Mesenchymal stem cell (in vitro differentiated cells and primary cell): ENCODE measurements around the gene SEC24C.
A peak's percentile ranks its signal among the peaks of the same experiment; 100 is the strongest.

Experiments used
- DNase-seq: peaks from one replicate; pipeline ENCODE4 v3.0.0-alpha.2; 2013
- H2AFZ ChIP-seq: one replicate; pipeline ENCODE4 v1.6.1; 2013; ENCODE audit warnings: low read depth, mild to moderate bottlenecking, control low read depth, inconsistent platforms, low read length, moderate library complexity
- H2AK5ac ChIP-seq: 2 replicates; pipeline ENCODE4 v1.6.1; 2013; ENCODE audit warnings: low read length, moderate library complexity, mild to moderate bottlenecking, inconsistent platforms; ENCODE audit not compliant: severe bottlenecking
- H2BK120ac ChIP-seq: one replicate; pipeline ENCODE4 v1.6.1; 2013; ENCODE audit warnings: low read depth, mild to moderate bottlenecking, inconsistent platforms, low read length, moderate library complexity
- H2BK12ac ChIP-seq, 2 experiments: one replicate each; pipeline ENCODE4 v1.6.1; 2013; ENCODE audit warnings: inconsistent platforms in 2 of 2, low read length in 2 of 2, mild to moderate bottlenecking in 2 of 2, moderate library complexity in 2 of 2, control low read depth in 1 of 2
- H2BK15ac ChIP-seq: one replicate; pipeline ENCODE4 v1.6.1; 2013; ENCODE audit warnings: mild to moderate bottlenecking, low read depth, inconsistent platforms; ENCODE audit not compliant: poor library complexity, severe bottlenecking
- H2BK5ac ChIP-seq: 2 replicates; pipeline ENCODE4 v1.6.1; 2013; ENCODE audit warnings: low read depth, mild to moderate bottlenecking, low read length, control low read depth, inconsistent platforms; ENCODE audit not compliant: poor library complexity, severe bottlenecking
- H3K14ac ChIP-seq, 2 experiments: one replicate each; pipeline ENCODE4 v1.6.1; 2013; ENCODE audit warnings: inconsistent platforms in 2 of 2, low read length in 2 of 2, control low read depth in 1 of 2, mild to moderate bottlenecking in 1 of 2, moderate library complexity in 1 of 2
- H3K18ac ChIP-seq, 2 experiments: one replicate each; pipeline ENCODE4 v1.6.1; 2013; ENCODE audit warnings: inconsistent platforms in 2 of 2, low read length in 2 of 2, control low read depth in 1 of 2, low read depth in 1 of 2, mild to moderate bottlenecking in 1 of 2
- H3K23ac ChIP-seq, 2 experiments: one replicate each; pipeline ENCODE4 v1.6.1; 2013; ENCODE audit warnings: inconsistent platforms in 2 of 2, low read length in 2 of 2, mild to moderate bottlenecking in 2 of 2, moderate library complexity in 2 of 2, control low read depth in 1 of 2
- H3K27ac ChIP-seq: 2 replicates; pipeline ENCODE4 v1.5.1; 2013; ENCODE audit warnings: mild to moderate bottlenecking, moderate library complexity, low read length, control low read depth, inconsistent platforms; ENCODE audit not compliant: poor library complexity, severe bottlenecking
- H3K27me3 ChIP-seq, 2 experiments: 2 replicates each; pipeline versions ENCODE4 v1.6.1 to v1.7.0; 2013; ENCODE audit warnings: low read length in 2 of 2, mild to moderate bottlenecking in 2 of 2, moderate library complexity in 2 of 2, control low read depth in 1 of 2, inconsistent platforms in 1 of 2; ENCODE audit not compliant: control insufficient read depth in 1 of 2, insufficient read depth in 1 of 2
- H3K36me3 ChIP-seq, 2 experiments: 2 replicates each; pipeline versions ENCODE4 v1.6.1 to v1.7.0; 2013; ENCODE audit warnings: low read length in 2 of 2, control low read depth in 1 of 2, inconsistent platforms in 1 of 2, low read depth in 1 of 2, mild to moderate bottlenecking in 1 of 2; ENCODE audit not compliant: insufficient read depth in 2 of 2, control insufficient read depth in 1 of 2
- H3K4ac ChIP-seq, 2 experiments: one replicate each; pipeline ENCODE4 v1.6.1; 2013; ENCODE audit warnings: inconsistent platforms in 2 of 2, low read length in 2 of 2, mild to moderate bottlenecking in 2 of 2, moderate library complexity in 2 of 2, control low read depth in 1 of 2, low read depth in 1 of 2
- H3K4me1 ChIP-seq: 2 replicates; pipeline ENCODE4 v1.6.1; 2013; ENCODE audit warnings: low read depth, low read length, control low read depth; ENCODE audit not compliant: control insufficient read depth, insufficient read depth
- H3K4me2 ChIP-seq: 2 replicates; pipeline ENCODE4 v1.6.1; 2013; ENCODE audit warnings: low read length, mild to moderate bottlenecking, inconsistent platforms; ENCODE audit not compliant: poor library complexity, severe bottlenecking
- H3K4me3 ChIP-seq, 2 experiments: 2 replicates each; pipeline versions ENCODE4 v1.5.1 to v1.7.0; 2013; ENCODE audit warnings: low read length in 2 of 2, mild to moderate bottlenecking in 2 of 2, control low read depth in 1 of 2, low read depth in 1 of 2; ENCODE audit not compliant: insufficient read depth in 1 of 2
- H3K79me1 ChIP-seq: replicated peaks from 2 replicates; pipeline ENCODE4 v1.6.1; 2013; ENCODE audit warnings: mild to moderate bottlenecking, control low read depth, low read length, inconsistent platforms; ENCODE audit not compliant: poor library complexity, severe bottlenecking
- H3K9ac ChIP-seq: 2 replicates; pipeline ENCODE4 v1.7.0; 2013; ENCODE audit warnings: mild to moderate bottlenecking, low read length, moderate library complexity
- H3K9me3 ChIP-seq: 2 replicates; pipeline ENCODE4 v1.7.0; 2013; ENCODE audit warnings: mild to moderate bottlenecking, low read length; ENCODE audit not compliant: control insufficient read depth
- H4K8ac ChIP-seq: one replicate; pipeline ENCODE4 v1.6.1; 2013; ENCODE audit warnings: inconsistent platforms, mild to moderate bottlenecking, low read length, moderate library complexity
- H4K91ac ChIP-seq: one replicate; pipeline ENCODE4 v1.6.1; 2013; ENCODE audit warnings: mild to moderate bottlenecking, low read length, inconsistent platforms
- WGBS: methylation state at CpG from one replicate; pipeline ENCODE4 v1.1.7; 2013; ENCODE audit warnings: mixed read lengths; 5-methylcytosine and 5-hydroxymethylcytosine counted together

SEC24C gene

GRCh38 chr10:73788864-73789658 lies 44.9 kb downstream of the SEC24C start:
- H3K14ac ChIP-seq, result no peak overlapping the region
- H3K79me1 ChIP-seq, result peaks cover 30% of the 10 kb centered on the region
- no peak overlapping the region for H3K4ac ChIP-seq
- no peak for DNase-seq
- H4K8ac ChIP-seq, result no peak overlapping the region
- no peaks in the 10 kb centered on the region for H3K27me3 ChIP-seq
- H3K4me3 ChIP-seq, result no peak overlapping the region
- no peak overlapping the region for H2BK5ac ChIP-seq
- H3K23ac ChIP-seq, result no peak overlapping the region
- H2AFZ ChIP-seq, result no peak overlapping the region
- peaks cover 52 to 53% of the 10 kb centered on the region in 2 experiments for H3K36me3 ChIP-seq
- 94% methylated on average over 16 of the region's 17 CpGs for WGBS
- no peaks in the 10 kb centered on the region for H3K9me3 ChIP-seq
- no peak overlapping the region for H4K91ac ChIP-seq
- H3K4me2 ChIP-seq, result no peak overlapping the region
- H2BK15ac ChIP-seq, result no peak overlapping the region
- no peak overlapping the region for H2AK5ac ChIP-seq
- H3K27ac ChIP-seq, result no peak overlapping the region
- H2BK12ac ChIP-seq, result peak overlapping the region in 1 of 2 experiments; percentile 29
- H2BK120ac ChIP-seq, result no peak overlapping the region
- H3K18ac ChIP-seq, result no peak overlapping the region
- peaks cover 7% of the 10 kb centered on the region for H3K4me1 ChIP-seq
- H3K9ac ChIP-seq, result no peak overlapping the region

DNA sequence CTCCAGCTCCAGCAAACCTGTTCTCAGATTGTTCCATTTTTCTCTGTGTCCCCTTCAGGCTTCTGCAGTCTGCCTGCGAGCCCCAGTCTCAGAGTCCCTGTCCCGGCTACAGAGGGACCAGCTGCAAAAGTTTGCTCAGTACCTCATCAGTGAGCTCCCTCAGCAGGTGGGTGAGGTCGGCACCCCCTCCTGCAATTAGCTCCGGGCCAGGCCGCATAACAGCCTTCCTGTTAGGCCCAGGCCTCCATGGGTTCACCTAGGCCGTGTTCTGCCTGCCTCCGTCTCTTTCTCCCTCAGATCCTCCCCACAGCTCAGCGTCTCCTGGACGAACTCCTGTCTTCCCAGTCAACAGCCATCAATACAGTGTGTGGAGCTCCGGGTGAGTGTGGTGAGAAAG lies 45.5 kb downstream of the SEC24C start:
- Histone ChIP-seq H3K18ac (no peak overlapping the region), H2BK15ac (no peak overlapping the region), H3K14ac (no peak overlapping the region), H3K27me3 (no peaks in the 10 kb centered on the region), H3K4me3 (no peak overlapping the region), H3K4ac (no peak overlapping the region), H3K79me1 (peaks cover 30% of the 10 kb centered on the region), H2AFZ (no peak overlapping the region), H2BK12ac (no peak overlapping the region), H3K9ac (no peak overlapping the region), H2BK5ac (no peak overlapping the region), H4K8ac (no peak overlapping the region), H3K27ac (no peak overlapping the region), H3K4me2 (no peak overlapping the region), H4K91ac (no peak overlapping the region), H3K9me3 (no peaks in the 10 kb centered on the region), H3K23ac (no peak overlapping the region), H2AK5ac (no peak overlapping the region), H2BK120ac (no peak overlapping the region), H3K4me1 (peaks cover 7% of the 10 kb centered on the region), H3K36me3 (peaks cover 58 to 59% of the 10 kb centered on the region in 2 experiments)
- 98% methylated on average over 8 of the region's 10 CpGs for WGBS
- no peak for DNase-seq

DNA sequence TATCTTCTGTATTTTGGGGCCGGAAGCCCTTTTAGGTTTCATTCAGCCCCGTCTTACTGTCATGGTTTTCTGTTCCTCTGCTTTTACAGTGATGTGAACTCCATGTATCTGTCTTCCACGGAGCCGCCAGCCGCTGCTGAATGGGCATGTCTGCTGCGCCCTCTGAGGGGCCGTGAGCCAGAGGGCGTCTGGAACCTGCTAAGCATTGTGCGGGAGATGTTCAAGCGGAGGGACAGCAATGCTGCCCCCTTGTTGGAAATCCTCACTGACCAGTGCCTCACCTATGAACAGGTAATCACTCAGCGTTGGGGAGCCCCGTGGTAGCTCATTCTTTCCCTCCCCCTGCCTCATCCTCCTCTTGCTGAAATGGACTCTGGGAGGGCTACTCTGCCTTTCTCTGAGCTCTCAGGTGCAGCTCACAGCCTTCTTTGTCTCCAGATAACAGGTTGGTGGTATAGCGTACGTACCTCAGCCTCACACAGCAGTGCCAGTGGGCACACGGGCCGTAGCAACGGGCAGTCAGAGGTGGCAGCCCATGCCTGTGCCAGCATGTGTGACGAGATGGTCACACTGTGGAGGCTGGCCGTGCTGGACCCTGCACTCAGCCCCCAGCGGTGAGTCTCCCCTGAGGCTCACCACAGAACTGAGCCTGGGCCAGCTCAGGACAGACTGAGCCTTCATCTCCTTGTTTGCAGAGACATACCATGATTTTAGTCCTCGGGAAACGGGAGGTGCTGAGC lies 46.9 kb downstream of the SEC24C start:
- Histone ChIP-seq H3K4me3 (no peak overlapping the region), H2AFZ (no peak overlapping the region), H2BK5ac (no peak overlapping the region), H3K4ac (no peak overlapping the region), H3K9ac (no peak overlapping the region), H3K9me3 (no peaks in the 10 kb centered on the region), H3K27me3 (no peaks in the 10 kb centered on the region), H3K4me2 (no peak overlapping the region), H2AK5ac (no peak overlapping the region), H3K23ac (no peak overlapping the region), H3K27ac (no peak overlapping the region), H2BK15ac (no peak overlapping the region), H3K36me3 (peaks cover 70 to 72% of the 10 kb centered on the region in 2 experiments), H2BK12ac (no peak overlapping the region), H2BK120ac (no peak overlapping the region), H3K4me1 (peaks cover 7% of the 10 kb centered on the region), H4K91ac (no peak overlapping the region), H3K18ac (no peak overlapping the region), H3K79me1 (peaks cover 30% of the 10 kb centered on the region), H4K8ac (no peak overlapping the region), H3K14ac (no peak overlapping the region)
- no peak for DNase-seq
- 95% methylated on average over 21 of the region's 22 CpGs for WGBS

- Histone ChIP-seq H2BK15ac (no peak overlapping the region), H2BK120ac (no peak overlapping the region), H3K36me3 (peaks cover 74 to 80% of the 10 kb centered on the region in 2 experiments), H3K4me3 (no peak overlapping the region), H3K27me3 (no peaks in the 10 kb centered on the region), H2AK5ac (no peak overlapping the region), H4K8ac (no peak overlapping the region), H2BK5ac (no peak overlapping the region), H3K9ac (no peak overlapping the region), H2AFZ (no peak overlapping the region), H3K4me1 (peaks cover 7% of the 10 kb centered on the region), H3K9me3 (no peaks in the 10 kb centered on the region), H3K79me1 (peaks cover 30% of the 10 kb centered on the region), H2BK12ac (no peak overlapping the region), H3K14ac (no peak overlapping the region), H4K91ac (no peak overlapping the region), H3K4me2 (no peak overlapping the region), H3K18ac (no peak overlapping the region), H3K23ac (no peak overlapping the region), H3K4ac (no peak overlapping the region), H3K27ac (no peak overlapping the region)
- 96% methylated on average over 26 of the region's 26 CpGs for WGBS
- DNase-seq, result no peak
Observed at GRCh38 chr10:73791871-73792400, 47.8 kb downstream of the SEC24C start.
